IMR-90 (cell line): ENCODE measurements around the gene IKBIP. TPM values are rescaled to one million over a fixed set of nuclear protein-coding genes. Genes with fewer than 3 reads are reported as not detected.

Experiments
- ATAC-seq: fragments of 200-7000 bp; cut with Tn5 transposase; 2 replicates; pipeline ENCODE4 v1.9.1; 2020; ENCODE audit warnings: low read depth, mild to moderate bottlenecking, moderate library complexity
- BruUV-seq: library from RNA; stranded (reverse); fragments of 400-500 nt; replicated peaks from 2 replicates; lab custom pipeline; 2021; lab: Mats Ljungman, UMichigan
- CTCF ChIA-PET: fragments of 300-600 bp; formaldehyde crosslinking; extraction: SDS; loops from one replicate; lab custom pipeline; 2021; ENCODE audit warnings: antibody characterized with exemption; lab: Yijun Ruan, JAX
- POLR2A ChIA-PET: fragments of 300-600 bp; sonication (Branson Sonifier 250); formaldehyde crosslinking; loops from one replicate; lab custom pipeline; 2022; ENCODE audit warnings: antibody characterized with exemption; ENCODE audit not compliant: unreplicated experiment; lab: Charles Lee
- DNase-seq: peaks from one replicate; pipeline ENCODE4 v3.0.0; 2013
- H2AFZ ChIP-seq: replicated peaks from 2 replicates; pipeline ENCODE3; 2013; ENCODE audit warnings: low read length, mild to moderate bottlenecking; ENCODE audit not compliant: poor library complexity
- H2AK5ac ChIP-seq: 2 replicates; pipeline ENCODE4 v1.6.1; 2013; ENCODE audit warnings: low read depth, low read length, inconsistent platforms
- H2AK9ac ChIP-seq: replicated peaks from 2 replicates; pipeline ENCODE3; 2013; ENCODE audit warnings: mild to moderate bottlenecking, low read depth, low read length, moderate library complexity; ENCODE audit not compliant: poor library complexity
- H2BK120ac ChIP-seq: 2 replicates; pipeline ENCODE4 v1.6.1; 2013; ENCODE audit warnings: low read depth, low read length, inconsistent platforms
- H2BK15ac ChIP-seq: 3 replicates; pipeline ENCODE4 v1.6.1; 2013; ENCODE audit warnings: low read depth, low read length, inconsistent platforms
- H2BK20ac ChIP-seq: 2 replicates; pipeline ENCODE4 v1.6.1; 2013; ENCODE audit warnings: low read depth, mild to moderate bottlenecking, inconsistent platforms, low read length, moderate library complexity
- H2BK5ac ChIP-seq: 2 replicates; pipeline ENCODE4 v1.6.1; 2013; ENCODE audit warnings: mild to moderate bottlenecking, low read depth, low read length, inconsistent platforms; ENCODE audit not compliant: poor library complexity, severe bottlenecking
- H3K14ac ChIP-seq: replicated peaks from 2 replicates; pipeline ENCODE4 v1.6.1; 2013; ENCODE audit warnings: low read depth, low read length, inconsistent platforms
- H3K18ac ChIP-seq: 2 replicates; pipeline ENCODE4 v1.6.1; 2013; ENCODE audit warnings: low read depth, low read length, control low read depth
- H3K23ac ChIP-seq: 2 replicates; pipeline ENCODE4 v1.6.1; 2013; ENCODE audit warnings: low read depth, low read length, inconsistent platforms
- H3K27ac ChIP-seq: 2 replicates; pipeline ENCODE4 v1.5.1; 2013; ENCODE audit warnings: mild to moderate bottlenecking, control low read depth, low read length; ENCODE audit not compliant: insufficient read depth
- H3K27me3 ChIP-seq: 2 replicates; pipeline ENCODE4 v1.6.1; 2013; ENCODE audit warnings: low read length; ENCODE audit not compliant: control insufficient read depth, insufficient read depth
- H3K36me3 ChIP-seq: 2 replicates; pipeline ENCODE4 v1.6.1; 2013; ENCODE audit warnings: low read length, mixed read lengths; ENCODE audit not compliant: control insufficient read depth, insufficient read depth
- H3K4ac ChIP-seq: 2 replicates; pipeline ENCODE4 v1.6.1; 2013; ENCODE audit warnings: low read depth, low read length, inconsistent platforms
- H3K4me1 ChIP-seq: 2 replicates; pipeline ENCODE4 v1.6.1; 2013; ENCODE audit warnings: low read length, mixed read lengths; ENCODE audit not compliant: control insufficient read depth, insufficient read depth
- H3K4me2 ChIP-seq: 2 replicates; pipeline ENCODE4 v1.6.1; 2013; ENCODE audit warnings: low read depth, mild to moderate bottlenecking, control low read depth, low read length, moderate library complexity
- H3K4me3 ChIP-seq: 2 replicates; pipeline ENCODE4 v1.5.1; 2013; ENCODE audit warnings: low read depth, mild to moderate bottlenecking, control low read depth, low read length, moderate library complexity; ENCODE audit not compliant: insufficient read depth
- H3K56ac ChIP-seq: 2 replicates; pipeline ENCODE4 v1.6.1; 2013; ENCODE audit warnings: low read length, inconsistent platforms; ENCODE audit not compliant: insufficient read depth; ENCODE audit errors: extremely low read depth
- H3K79me1 ChIP-seq, 2 experiments: 2 replicates each; pipeline ENCODE4 v1.6.1; 2013; ENCODE audit warnings: low read length in 2 of 2, inconsistent platforms in 1 of 2, low read depth in 1 of 2
- H3K9ac ChIP-seq: 2 replicates; pipeline ENCODE4 v1.6.1; 2013; ENCODE audit warnings: low read depth, low read length, control low read depth
- H3K9me1 ChIP-seq: 2 replicates; pipeline ENCODE4 v1.6.1; 2013; ENCODE audit warnings: low read length, inconsistent platforms; ENCODE audit not compliant: insufficient read depth
- H3K9me3 ChIP-seq: 2 replicates; pipeline ENCODE4 v1.6.1; 2013; ENCODE audit warnings: low read length; ENCODE audit not compliant: control insufficient read depth, insufficient read depth
- H4K20me1 ChIP-seq: 2 replicates; pipeline ENCODE4 v1.6.1; 2013; ENCODE audit warnings: low read length, inconsistent platforms; ENCODE audit not compliant: insufficient read depth
- H4K5ac ChIP-seq: 2 replicates; pipeline ENCODE4 v1.6.1; 2013; ENCODE audit warnings: mild to moderate bottlenecking, low read depth, low read length, control low read depth
- H4K8ac ChIP-seq, 2 experiments: 2 replicates each; pipeline ENCODE4 v1.6.1; 2013; ENCODE audit warnings: low read depth in 2 of 2, low read length in 2 of 2, control low read depth in 1 of 2, inconsistent platforms in 1 of 2
- H4K91ac ChIP-seq: 2 replicates; pipeline ENCODE4 v1.6.1; 2013; ENCODE audit warnings: low read depth, low read length, inconsistent platforms; ENCODE audit not compliant: insufficient read depth
- BHLHE40 ChIP-seq: fragments of 150-350 bp; IDR thresholded peaks from 2 replicates; pipeline ENCODE4 v1.6.1; 2016; ENCODE audit warnings: mild to moderate bottlenecking, low read depth, low read length
- MAFK ChIP-seq: IDR thresholded peaks from 2 replicates; pipeline ENCODE4 v1.6.1; 2012; ENCODE audit warnings: low read depth, low read length, improper control_type of control experiment
- WGBS, 2 experiments: methylation state at CpG; one replicate each; pipeline versions ENCODE4 v1.1.5 to v1.1.7; 2013; ENCODE audit warnings: missing lambda C conversion rate in 2 of 2; ENCODE audit not compliant: insufficient read length in 1 of 2; ENCODE audit errors: extremely low coverage in 2 of 2; 5-methylcytosine and 5-hydroxymethylcytosine counted together
- dilution Hi-C: fragments of 300-500 bp; cut with HindIII; formaldehyde crosslinking; loops from one replicate; pipeline ENCODE4 v1.14.3; 2018; ENCODE audit warnings: low sequenced_read_pairs; ENCODE audit not compliant: unreplicated experiment
- in situ Hi-C: fragments of 300-500 bp; cut with MboI; formaldehyde crosslinking; loops from 3 replicates; pipeline ENCODE4 v1.14.3; 2019; ENCODE audit warnings: low sequenced_read_pairs, inconsistent platforms, mixed read lengths
- intact Hi-C: fragments of 100-400 bp; cut with micrococcal nuclease; formaldehyde crosslinking; loops from 2 replicates; pipeline ENCODE4 v1.10.0; 2022
- polyA plus RNA-seq, 3 experiments: library from polyadenylated mRNA; depleted of rRNA; stranded (reverse); fragments of >200 nt; gene quantifications; 2 replicates each; pipeline ENCODE4 v1.2.3, GENCODE V29; 2012; ENCODE audit warnings: low replicate concordance in 1 of 3
- total RNA-seq: library from RNA; depleted of rRNA; stranded (reverse); fragments of >200 nt; gene quantifications from 2 replicates; pipeline ENCODE4 v1.2.3, GENCODE V29; 2012
- TF ChIP-seq, protein P1 (sequence below): conservative IDR thresholded peaks from 2 replicates; pipeline ENCODE4 v1.5.1; 2012; ENCODE audit warnings: mild to moderate bottlenecking, low read depth, low read length, improper control_type of control experiment

The IKBIP gene
- total and polyA plus RNA-seq, 2 of the 4 experiments (the other 2 are of a cell fraction) = 37.1 to 52.7 TPM

DNA sequence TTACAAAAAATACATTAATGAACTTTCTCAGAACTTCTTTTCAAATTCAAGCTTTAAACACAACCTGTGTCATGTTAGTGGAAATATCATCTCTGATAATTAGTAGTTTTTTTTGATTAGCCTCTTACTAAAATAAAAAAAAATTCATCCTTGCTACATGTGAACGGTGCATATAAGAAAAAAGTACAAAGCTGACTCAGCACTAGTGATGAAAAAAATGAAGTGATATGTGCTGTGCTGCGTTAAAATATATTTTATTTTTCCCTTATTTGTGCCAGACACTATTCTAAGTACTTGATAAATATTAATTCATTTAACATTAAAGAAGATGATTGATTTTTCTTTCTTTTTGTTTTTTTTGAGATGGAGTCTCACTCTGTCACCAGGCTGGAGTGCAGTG is 7.5 kb downstream of the IKBIP start:
- dilution Hi-C loops = no loop called here
- intact Hi-C loops = no loop called here

More for the DNA sequence above, 7.5 kb downstream of the IKBIP start:
- Histone ChIP-seq H4K20me1 (peaks cover 25% of the 10 kb centered on the region), H4K8ac (no peak overlapping the region), H2BK20ac (no peak overlapping the region), H2BK15ac (no peak overlapping the region), H2BK5ac (no peak overlapping the region), H3K27me3 (no peaks in the 10 kb centered on the region), H3K9ac (no peak overlapping the region), H3K4me1 (peaks cover 6% of the 10 kb centered on the region; the same call in 1 of the 2 replicates), H2AK9ac (no peak overlapping the region), H3K9me3 (no peaks in the 10 kb centered on the region), H3K36me3 (peaks cover 16% of the 10 kb centered on the region), H2AK5ac (no peak overlapping the region), H3K79me1 (peaks cover 15 to 58% of the 10 kb centered on the region in 2 experiments), H3K23ac (no peak overlapping the region), H4K91ac (no peak overlapping the region), H3K4me2 (no peak overlapping the region), H2AFZ (no peak overlapping the region), H3K14ac (no peak overlapping the region), H3K27ac (no peak overlapping the region), H4K5ac (no peak overlapping the region), H3K18ac (no peak overlapping the region), H3K9me1 (peaks cover 6% of the 10 kb centered on the region), H3K4me3 (no peak overlapping the region), H2BK120ac (no peak overlapping the region), H3K56ac (no peak overlapping the region), H3K4ac (no peak overlapping the region)
- ATAC-seq = no peak
- no TSS peak for BruUV-seq
- DNase-seq = no peak
- in situ Hi-C loops = loop anchor here (5.0 kb wide), 1 partner anchor 35 kb away; no protein-coding TSS in a partner anchor
- ChIA-PET CTCF (no interaction called here), POLR2A (no interaction called here)
- no CpG with 5 or more reads among the region's 2 CpGs for WGBS, 2 experiments
- TF ChIP-seq, protein P1, sequence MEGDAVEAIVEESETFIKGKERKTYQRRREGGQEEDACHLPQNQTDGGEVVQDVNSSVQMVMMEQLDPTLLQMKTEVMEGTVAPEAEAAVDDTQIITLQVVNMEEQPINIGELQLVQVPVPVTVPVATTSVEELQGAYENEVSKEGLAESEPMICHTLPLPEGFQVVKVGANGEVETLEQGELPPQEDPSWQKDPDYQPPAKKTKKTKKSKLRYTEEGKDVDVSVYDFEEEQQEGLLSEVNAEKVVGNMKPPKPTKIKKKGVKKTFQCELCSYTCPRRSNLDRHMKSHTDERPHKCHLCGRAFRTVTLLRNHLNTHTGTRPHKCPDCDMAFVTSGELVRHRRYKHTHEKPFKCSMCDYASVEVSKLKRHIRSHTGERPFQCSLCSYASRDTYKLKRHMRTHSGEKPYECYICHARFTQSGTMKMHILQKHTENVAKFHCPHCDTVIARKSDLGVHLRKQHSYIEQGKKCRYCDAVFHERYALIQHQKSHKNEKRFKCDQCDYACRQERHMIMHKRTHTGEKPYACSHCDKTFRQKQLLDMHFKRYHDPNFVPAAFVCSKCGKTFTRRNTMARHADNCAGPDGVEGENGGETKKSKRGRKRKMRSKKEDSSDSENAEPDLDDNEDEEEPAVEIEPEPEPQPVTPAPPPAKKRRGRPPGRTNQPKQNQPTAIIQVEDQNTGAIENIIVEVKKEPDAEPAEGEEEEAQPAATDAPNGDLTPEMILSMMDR = no peak
- TF ChIP-seq BHLHE40 (no peak), MAFK (peak; percentile 99)
